Large intestine (tissue), 3 donors: ENCODE results near the gene ANKS4B. TPM values are rescaled to one million over a fixed set of nuclear protein-coding genes. Genes with fewer than 3 reads are reported as not detected.

ENCODE experiments used
- DNase-seq, 2 donors: peaks; one replicate each; pipeline versions ENCODE4 v3.0.0 to v3.0.0-alpha.2; 2013
- H3K27ac ChIP-seq: one replicate; pipeline ENCODE4 v1.5.1; 2013; ENCODE audit warnings: low read length
- H3K27me3 ChIP-seq: 2 replicates; pipeline ENCODE4 v1.6.1; 2013; ENCODE audit warnings: low read length; ENCODE audit not compliant: control insufficient read depth, insufficient read depth
- H3K36me3 ChIP-seq: 2 replicates; pipeline ENCODE4 v1.6.1; 2013; ENCODE audit warnings: low read length; ENCODE audit not compliant: control insufficient read depth, insufficient read depth
- H3K4me1 ChIP-seq: one replicate; pipeline ENCODE4 v1.6.1; 2013; ENCODE audit warnings: low read length; ENCODE audit not compliant: control insufficient read depth, insufficient read depth
- H3K4me3 ChIP-seq: one replicate; pipeline ENCODE4 v1.5.1; 2013; ENCODE audit warnings: low read length
- H3K9me3 ChIP-seq: one replicate; pipeline ENCODE4 v1.6.1; 2013; ENCODE audit warnings: mild to moderate bottlenecking, low read depth, low read length, moderate library complexity; ENCODE audit not compliant: control insufficient read depth
- WGBS: methylation state at CpG from one replicate; pipeline ENCODE4 v1.1.5; 2013; ENCODE audit warnings: low lambda C conversion rate; ENCODE audit not compliant: insufficient coverage; 5-methylcytosine and 5-hydroxymethylcytosine counted together
- polyA plus RNA-seq: library from polyadenylated mRNA; unstranded; fragments of 120-200 nt; gene quantifications from one replicate; pipeline ENCODE4 v1.2.1, GENCODE V29; 2013

Gene ANKS4B
- polyA plus RNA-seq, 1 donor: 39.3 TPM

DNA sequence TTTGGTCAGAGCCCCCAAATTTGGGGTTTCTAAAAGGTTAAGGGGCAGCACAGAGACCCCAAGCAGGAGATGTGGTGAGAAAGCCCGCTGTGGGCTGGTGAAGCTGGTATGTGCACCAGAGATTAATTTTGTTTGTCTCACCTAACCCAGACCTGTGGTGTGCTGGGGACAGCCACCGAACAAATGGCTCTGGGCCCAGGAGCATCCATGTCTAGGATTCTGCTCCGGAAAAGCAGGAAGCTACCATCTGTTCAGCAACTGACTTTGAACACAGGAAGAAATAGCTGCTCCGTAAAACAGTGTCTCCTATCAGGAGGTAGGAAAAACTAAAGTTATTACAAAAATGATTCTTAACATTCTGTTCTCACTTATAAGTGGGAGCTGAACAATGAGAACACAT, 19.4 kb upstream of the ANKS4B start:
- no peak overlapping the region for H3K27ac ChIP-seq
- H3K4me3 ChIP-seq: no peak overlapping the region
- no peaks in the 10 kb centered on the region for H3K27me3 ChIP-seq
- H3K36me3 ChIP-seq: no peaks in the 10 kb centered on the region
- H3K4me1 ChIP-seq: peaks cover 6% of the 10 kb centered on the region
- H3K9me3 ChIP-seq: no peaks in the 10 kb centered on the region
- DNase-seq: no peak
- WGBS: no CpG with 5 or more reads among the region's 4 CpGs

- 20% methylated on average over 1 of the region's 2 CpGs for WGBS
- Histone ChIP-seq H3K27ac (no peak overlapping the region), H3K27me3 (no peaks in the 10 kb centered on the region), H3K36me3 (no peaks in the 10 kb centered on the region), H3K9me3 (no peaks in the 10 kb centered on the region), H3K4me3 (no peak overlapping the region), H3K4me1 (peaks cover 12% of the 10 kb centered on the region)
- peak in 1 of 2 donors; percentile 22 for DNase-seq
Observed at GRCh38 chr16:21217121-21217520, 16.4 kb upstream of the ANKS4B start.

- Histone ChIP-seq H3K27me3 (no peaks in the 10 kb centered on the region), H3K27ac (no peak overlapping the region), H3K4me1 (peaks cover 18% of the 10 kb centered on the region), H3K4me3 (no peak overlapping the region), H3K36me3 (no peaks in the 10 kb centered on the region), H3K9me3 (no peaks in the 10 kb centered on the region)
- WGBS: 80% methylated on average over 1 of the region's 7 CpGs
- DNase-seq: peak in 1 of 2 donors; percentile 29
Observed at GRCh38 chr16:21218153-21218552, 15.3 kb upstream of the ANKS4B start.

GRCh38 chr16:21219551-21219950, 13.9 kb upstream of the ANKS4B start:
- whole genome bisulfite sequencing: no CpG with 5 or more reads among the region's 2 CpGs
- Histone ChIP-seq H3K4me1 (peaks cover 24% of the 10 kb centered on the region), H3K27me3 (no peaks in the 10 kb centered on the region)

DNA sequence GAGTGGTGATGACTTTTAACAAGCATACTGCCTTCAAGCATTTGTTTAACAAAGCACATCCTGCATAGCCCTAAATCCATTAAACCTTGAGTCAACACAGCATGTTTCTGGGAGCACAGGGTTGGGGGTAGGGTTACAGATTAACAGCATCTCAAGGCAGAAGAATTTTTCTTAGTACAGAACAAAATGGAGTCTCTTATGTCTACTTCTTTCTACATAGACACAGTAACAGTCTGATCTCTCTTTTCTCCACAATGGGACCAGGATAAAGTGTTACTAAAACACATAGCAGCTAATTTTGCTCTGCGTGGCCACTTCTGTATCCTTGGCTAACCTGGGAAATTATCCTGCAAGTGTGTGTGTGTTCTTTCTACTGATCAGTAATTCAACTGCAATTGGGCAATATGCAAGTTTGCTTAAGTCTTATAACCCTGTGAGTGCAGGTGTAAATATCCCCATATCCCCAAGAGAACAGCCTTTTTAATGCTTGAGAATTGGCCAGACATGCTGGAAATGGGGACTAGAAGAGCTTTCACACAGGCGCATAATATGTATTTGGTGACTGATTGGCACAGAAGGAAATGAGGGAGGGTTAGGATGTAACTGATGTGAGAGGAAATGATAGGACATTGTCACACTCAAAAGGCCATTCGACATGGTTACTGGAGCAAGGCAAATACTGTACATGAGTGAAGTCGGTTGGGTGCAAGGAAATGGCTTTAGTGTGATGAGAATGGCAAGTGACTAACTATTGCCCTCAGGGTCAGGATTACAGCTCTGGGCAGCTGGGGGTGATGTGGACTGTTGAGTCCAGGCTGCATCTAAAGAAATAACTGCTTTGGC, 10.8 kb upstream of the ANKS4B start:
- no peaks in the 10 kb centered on the region for H3K36me3 ChIP-seq
- DNase-seq: no peak

More at GRCh38 chr16:21219551-21219950, 13.9 kb upstream of the ANKS4B start:
- Histone ChIP-seq H3K36me3 (no peaks in the 10 kb centered on the region), H3K27ac (no peak overlapping the region), H3K9me3 (no peaks in the 10 kb centered on the region), H3K4me3 (no peak overlapping the region)
- no peak for DNase-seq

GRCh38 chr16:21223787-21224186, 9.7 kb upstream of the ANKS4B start:
- no peak overlapping the region for H3K4me3 ChIP-seq
- H3K4me1 ChIP-seq: peaks cover 18% of the 10 kb centered on the region
- H3K36me3 ChIP-seq: no peaks in the 10 kb centered on the region
- peak in 1 of 2 donors; percentile 42 for DNase-seq
- no peaks in the 10 kb centered on the region for H3K9me3 ChIP-seq
- no peak overlapping the region for H3K27ac ChIP-seq
- H3K27me3 ChIP-seq: no peaks in the 10 kb centered on the region
- WGBS: 46% methylated on average over 4 of the region's 9 CpGs

More for the DNA sequence above, 10.8 kb upstream of the ANKS4B start:
- H3K4me1 ChIP-seq: peaks cover 18% of the 10 kb centered on the region
- 100% methylated on average over 1 of the region's 4 CpGs for WGBS
- no peaks in the 10 kb centered on the region for H3K9me3 ChIP-seq
- no peaks in the 10 kb centered on the region for H3K27me3 ChIP-seq
- no peak overlapping the region for H3K4me3 ChIP-seq
- H3K27ac ChIP-seq: peak overlapping the region; percentile 66

GRCh38 chr16:21224800-21225199, 8.7 kb upstream of the ANKS4B start:
- Histone ChIP-seq H3K27me3 (no peaks in the 10 kb centered on the region), H3K4me3 (no peak overlapping the region), H3K4me1 (peaks cover 18% of the 10 kb centered on the region), H3K36me3 (no peaks in the 10 kb centered on the region), H3K9me3 (no peaks in the 10 kb centered on the region), H3K27ac (no peak overlapping the region)
- WGBS: no CpG with 5 or more reads among the region's 2 CpGs
- no peak for DNase-seq

GRCh38 chr16:21226749-21227148, 6.8 kb upstream of the ANKS4B start:
- no peaks in the 10 kb centered on the region for H3K27me3 ChIP-seq

DNA sequence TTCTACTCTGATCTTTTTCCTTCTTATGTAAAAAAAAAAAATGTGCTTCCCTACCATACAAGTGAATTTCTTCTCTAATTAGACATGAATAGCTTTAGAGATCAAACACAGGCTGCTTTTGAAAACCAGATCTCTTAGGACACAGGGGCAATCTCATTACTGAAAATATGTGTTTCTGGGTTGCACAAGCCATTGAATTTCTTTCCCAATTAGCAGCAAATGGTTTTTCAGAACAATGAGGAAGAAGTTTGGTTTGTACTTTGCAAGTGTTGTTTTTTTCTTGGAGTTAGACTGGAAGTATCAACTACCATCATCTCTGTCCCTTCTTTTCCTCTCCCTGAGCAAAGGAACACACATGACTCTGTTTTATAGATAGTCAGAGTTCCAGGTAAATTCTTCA, 5.6 kb upstream of the ANKS4B start:
- Histone ChIP-seq H3K4me1 (peaks cover 21% of the 10 kb centered on the region), H3K27me3 (no peaks in the 10 kb centered on the region), H3K27ac (no peak overlapping the region), H3K9me3 (no peaks in the 10 kb centered on the region), H3K4me3 (no peak overlapping the region), H3K36me3 (no peaks in the 10 kb centered on the region)
- no peak for DNase-seq

More at GRCh38 chr16:21226749-21227148, 6.8 kb upstream of the ANKS4B start:
- Histone ChIP-seq H3K9me3 (no peaks in the 10 kb centered on the region), H3K4me3 (no peak overlapping the region), H3K27ac (no peak overlapping the region), H3K4me1 (peaks cover 19% of the 10 kb centered on the region), H3K36me3 (no peaks in the 10 kb centered on the region)
- no peak for DNase-seq

GRCh38 chr16:21228361-21228872, 5.1 kb upstream of the ANKS4B start:
- H3K4me1 ChIP-seq: peaks cover 21% of the 10 kb centered on the region
- H3K9me3 ChIP-seq: no peaks in the 10 kb centered on the region
- no peaks in the 10 kb centered on the region for H3K36me3 ChIP-seq
- H3K27ac ChIP-seq: no peak overlapping the region
- H3K27me3 ChIP-seq: no peaks in the 10 kb centered on the region
- no CpG with 5 or more reads among the region's 2 CpGs for WGBS
- DNase-seq: no peak
- H3K4me3 ChIP-seq: no peak overlapping the region
